Activated T-cell treated with anti-CD3 and anti-CD28 coated beads, Interleukin-2, amount 50 U/mL, for 48 hours (primary cell): ENCODE data around the gene TMEM235.
"Not testable (repeated sequence)": the region's sequence is repeated elsewhere in the genome, so short reads cannot be mapped to it uniquely, and the experiment has no call there.

Experiments used
- DNase-seq, 2 experiments: peaks; one replicate each; pipeline ENCODE4 v3.0.0-alpha.2; 2020

TMEM235 gene

GRCh38 chr17:78238823-78239488 lies 7.5 kb downstream of the TMEM235 start:
- no peak for DNase-seq

GRCh38 chr17:78239489-78239931 lies 8.1 kb downstream of the TMEM235 start:
- DNase-seq, result no peak

GRCh38 chr17:78240012-78240655 lies 8.7 kb downstream of the TMEM235 start:
- DNase-seq, result no peak

GRCh38 chr17:78240839-78241238 lies 9.4 kb downstream of the TMEM235 start:
- DNase-seq, result no peak

- no peak for DNase-seq
These were observed 10.0 kb downstream of the TMEM235 start for GRCh38 chr17:78241277-78242023.

- DNase-seq, result no peak
These were observed 10.8 kb downstream of the TMEM235 start for GRCh38 chr17:78242024-78242742.

GRCh38 chr17:78247304-78247703 lies 15.9 kb downstream of the TMEM235 start:
- DNase-seq, result no peak

- DNase-seq, result no peak
These were observed 16.9 kb downstream of the TMEM235 start for GRCh38 chr17:78248051-78248914.

- DNase-seq, result no peak
These were observed 17.8 kb downstream of the TMEM235 start for GRCh38 chr17:78249074-78249817.

- no peak for DNase-seq
These were observed 18.7 kb downstream of the TMEM235 start for GRCh38 chr17:78249818-78250806.

- DNase-seq, result peak; percentile 88 to 92
These were observed 19.7 kb downstream of the TMEM235 start for GRCh38 chr17:78250891-78251772.

GRCh38 chr17:78251773-78252103 lies 20.3 kb downstream of the TMEM235 start:
- no peak for DNase-seq

GRCh38 chr17:78252111-78252634 lies 20.7 kb downstream of the TMEM235 start:
- DNase-seq, result peak in 1 of 2 experiments; percentile 53

GRCh38 chr17:78252701-78253635 lies 21.5 kb downstream of the TMEM235 start:
- DNase-seq, result no peak

GRCh38 chr17:78253636-78253945 lies 22.2 kb downstream of the TMEM235 start:
- DNase-seq, result not testable (repeated sequence)

GRCh38 chr17:78253946-78254672 lies 22.7 kb downstream of the TMEM235 start:
- DNase-seq, result peak; percentile 88 to 90

GRCh38 chr17:78255029-78255656 lies 23.7 kb downstream of the TMEM235 start:
- no peak for DNase-seq
